K562 (cell line): ENCODE data around the gene RPP21. TPM values are rescaled to one million over a fixed set of nuclear protein-coding genes. Genes with fewer than 3 reads are reported as not detected.

Source experiments
- ARNT ChIP-seq, 2 experiments: fragments of 450-650 bp; IDR thresholded peaks; 2 replicates each; pipeline ENCODE4 v1.6.1; 2016; ENCODE audit warnings: mild to moderate bottlenecking in 1 of 2
- ATF4 ChIP-seq: fragments of 450-650 bp; formaldehyde crosslinking; IDR thresholded peaks from 2 replicates; pipeline ENCODE4 v1.4.0; 2022; ENCODE audit warnings: mild to moderate bottlenecking, moderate library complexity
- BCL6 ChIP-seq: fragments of 250-450 bp; sonication (Bioruptor Pico); IDR thresholded peaks from 2 replicates; pipeline ENCODE4 v1.4.0; 2020
- CCAR2 ChIP-seq: fragments of 200-400 bp; formaldehyde crosslinking; IDR thresholded peaks from 2 replicates; pipeline ENCODE4 v1.6.1; 2017; ENCODE audit warnings: mild to moderate bottlenecking, low read depth, low read length
- CREB1 ChIP-seq, 2 experiments: sonication (generic) in 1 of 2; formaldehyde crosslinking in 1 of 2; IDR thresholded peaks; 2 replicates each; pipeline versions ENCODE4 v1.6.1 to v1.8.0; 2012 to 2022; ENCODE audit warnings: inconsistent platforms in 1 of 2, mild to moderate bottlenecking in 1 of 2, missing genetic modification reagents in 1 of 2, moderate library complexity in 1 of 2
- FOXJ2 ChIP-seq: fragments of 200-800 bp; sonication (Bioruptor generic); IDR thresholded peaks from 2 replicates; pipeline ENCODE4 v1.6.1; 2016; ENCODE audit warnings: missing genetic modification characterization, missing compliant biosample characterization
- GATAD2A ChIP-seq: fragments of 450-650 bp; IDR thresholded peaks from 2 replicates; pipeline ENCODE4 v1.6.1; 2017
- MAZ ChIP-seq, 2 experiments: fragments of 450-650 bp in 1 of 2; sonication (generic) in 1 of 2; formaldehyde crosslinking; IDR thresholded peaks in 1 of 2; conservative IDR thresholded peaks in 1 of 2; 2 replicates each; pipeline versions ENCODE4 v1.4.0 to v1.5.0; 2020; ENCODE audit warnings: mild to moderate bottlenecking in 1 of 2, missing genetic modification reagents in 1 of 2
- PURB ChIP-seq: sonication (generic); formaldehyde crosslinking; IDR thresholded peaks from 2 replicates; pipeline ENCODE4 v1.9.0; 2021; ENCODE audit warnings: low read depth, mild to moderate bottlenecking, missing genetic modification reagents
- UBTF ChIP-seq, 2 experiments: IDR thresholded peaks; 2 replicates each; pipeline ENCODE4 v1.6.1; 2012; ENCODE audit warnings: improper control_type of control experiment in 2 of 2, low read depth in 2 of 2, low read length in 2 of 2, borderline replicate concordance in 1 of 2
- ZBTB40 ChIP-seq, 2 experiments: fragments of 450-650 bp in 1 of 2; sonication (generic) in 1 of 2; formaldehyde crosslinking in 1 of 2; IDR thresholded peaks; 2 replicates each; pipeline versions ENCODE4 v1.7.1 to v1.9.0; 2016 to 2022; ENCODE audit warnings: inconsistent platforms in 1 of 2, mild to moderate bottlenecking in 1 of 2, missing genetic modification reagents in 1 of 2
- ZC3H8 ChIP-seq: fragments of 450-650 bp; IDR thresholded peaks from 2 replicates; pipeline ENCODE4 v1.6.1; 2017
- ZNF134 ChIP-seq: fragments of 250-450 bp; sonication (Bioruptor Pico); conservative IDR thresholded peaks from 2 replicates; pipeline ENCODE4 v1.4.0; 2020
- ZNF589 ChIP-seq: fragments of 200-800 bp; sonication (Bioruptor generic); IDR thresholded peaks from 2 replicates; pipeline ENCODE4 v1.6.1; 2016; ENCODE audit warnings: low read depth, missing genetic modification characterization, missing compliant biosample characterization
- polyA plus RNA-seq, 8 experiments: library from polyadenylated mRNA; depleted of rRNA in 4 of 8; stranded (reverse) in 5 of 8; unstranded in 3 of 8; fragments of >200 nt; fragmentation: Nextera tagmentation in 2 of 8; fragmentation: Illumina TruSeq in 1 of 8; extraction: Ambion mirVana in 2 of 8; extraction: Trizol in 1 of 8; gene quantifications; 2 replicates each; pipeline versions ENCODE4 v1.2.1 to v1.2.3, GENCODE V29; 2011 to 2014; ENCODE audit warnings: inconsistent platforms in 1 of 8, missing spikeins in 1 of 8
- total RNA-seq, 7 experiments: library from RNA; depleted of rRNA in 6 of 7; stranded (reverse); fragments of >200 nt in 6 of 7; fragmentation: Illumina TruSeq in 2 of 7; extraction: Trizol in 2 of 7; gene quantifications; 2 replicates each; pipeline versions ENCODE4 v1.2.1 to v1.2.3, GENCODE V29; 2011 to 2021; ENCODE audit warnings: low replicate concordance in 1 of 7

The RPP21 gene
- total and polyA plus RNA-seq, 9 of the 15 experiments (the other 6 are each of a cell fraction or from before 2014, with no cell fraction given), result 62.1 to 362 (median 166) TPM

- TF ChIP-seq ARNT (IDR thresholded peaks at IDR 0.05), result no peak
- TF ChIP-seq ZNF589, result no peak
- TF ChIP-seq ZBTB40 (IDR thresholded peaks at IDR 0.05), result no peak
- TF ChIP-seq ZBTB40 (CRISPR knock-in tag; IDR thresholded peaks at IDR 0.05), result no peak
- TF ChIP-seq CCAR2, result no peak
- 0 out of 2 replicates have a peak, but pooled peaks have one; percentile 32 for TF ChIP-seq GATAD2A
- TF ChIP-seq BCL6 (CRISPR knock-in tag), result no peak
- no peak for TF ChIP-seq PURB (CRISPR knock-in tag)
- TF ChIP-seq ZC3H8, result no peak
- TF ChIP-seq CREB1 (IDR thresholded peaks at IDR 0.05), result no peak
- no peak for TF ChIP-seq CREB1 (CRISPR knock-in tag; IDR thresholded peaks at IDR 0.05)
- TF ChIP-seq ATF4 (CRISPR knock-in tag), result no peak
- TF ChIP-seq MAZ (CRISPR knock-in tag; conservative IDR thresholded peaks at IDR 0.05 in 1 of 2, IDR thresholded peaks at IDR 0.05 in 1 of 2), result no peak
- TF ChIP-seq ZNF134 (CRISPR knock-in tag), result no peak
- no peak for TF ChIP-seq FOXJ2 (tag)
- TF ChIP-seq UBTF (IDR thresholded peaks at IDR 0.05; ENCODE audit: borderline replicate concordance in 1 of 2, low read depth in 2 of 2, low read length in 2 of 2), result no peak
Observed at GRCh38 chr6:30344191-30344867, 627 bp upstream of the RPP21 start (continued).
